Measurements from ENCODE around the gene PABPC1L2A. TPM values are rescaled to one million over a fixed set of nuclear protein-coding genes. Genes with fewer than 3 reads are reported as not detected.
A peak's percentile ranks its signal among the peaks of the same experiment; 100 is the strongest.
"Not testable (repeated sequence)": the region's sequence is repeated elsewhere in the genome, so short reads cannot be mapped to it uniquely, and the experiment has no call there.

Gene PABPC1L2A
- not detected for total RNA-seq

DNA sequence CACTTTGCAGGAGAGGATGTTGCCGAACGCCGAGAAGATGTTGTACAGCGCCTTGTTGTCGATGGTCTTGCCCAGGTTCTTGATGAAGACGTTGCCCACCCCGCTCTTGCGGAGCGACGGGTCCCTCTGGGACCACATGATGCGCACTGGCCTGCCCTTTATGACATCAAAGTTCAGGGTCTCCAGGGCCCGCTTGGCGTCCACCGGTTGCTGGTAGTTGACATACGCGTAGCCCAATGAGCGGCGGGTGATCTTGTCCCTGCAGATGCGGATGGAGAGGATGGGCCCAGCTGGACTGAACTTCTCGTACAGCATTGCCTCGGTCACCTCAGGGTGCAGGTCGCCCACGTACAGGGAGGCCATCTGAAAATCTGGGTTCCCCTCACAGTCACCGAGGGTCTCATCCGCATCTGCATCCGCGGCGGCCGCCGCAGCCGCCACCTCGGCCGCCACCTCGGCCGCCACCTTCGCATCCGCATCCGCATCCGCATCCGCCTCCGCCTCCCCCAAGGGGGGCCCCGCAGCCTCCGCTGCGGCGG, at the start of gene PABPC1L2A:
TSS of gene PABPC1L2A (minus strand) at position 489 of the 539 bp plus-strand sequence. CDS start at position 363, 126 bp downstream.
- not testable (repeated sequence) for H3K4me3 Mint-ChIP-seq; H3K9me3 Mint-ChIP-seq; DNase-seq; H3K4me1 Mint-ChIP-seq (ENCODE audit: low read depth); ATAC-seq (replicated peaks in 1 of 2); H3K36me3 Mint-ChIP-seq (ENCODE audit: insufficient read depth in 2 of 2); H3K27ac Mint-ChIP-seq
- H3K27me3 Mint-ChIP-seq (ENCODE audit: low read depth): peaks cover 15% of the 10 kb centered on the region

DNA sequence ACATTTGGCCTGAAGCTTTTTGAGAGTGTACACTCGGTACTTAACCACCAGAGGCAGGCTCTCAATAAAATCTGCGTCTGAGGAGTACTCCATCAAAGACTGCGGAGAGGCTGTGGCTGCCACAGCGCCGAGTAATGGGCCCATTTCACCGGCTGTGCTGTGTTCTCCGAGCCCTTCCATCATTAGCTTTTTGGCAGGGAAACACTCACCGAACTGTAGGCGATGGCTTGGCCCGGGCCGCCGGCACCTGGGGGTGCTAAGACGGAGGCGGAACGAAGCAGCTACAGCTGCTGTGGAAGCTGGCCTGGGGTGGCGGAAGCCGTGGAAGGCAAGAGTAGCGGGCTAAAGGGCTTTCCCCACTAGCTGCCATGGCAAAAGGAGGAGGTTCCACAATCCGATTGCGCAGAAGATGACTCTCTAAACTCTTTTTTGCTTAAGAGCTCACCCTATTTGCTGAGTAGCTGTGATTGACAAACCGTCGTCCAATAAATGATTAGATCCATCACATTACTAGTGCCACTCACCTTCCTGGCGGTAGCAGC, 48.5 kb upstream of the PABPC1L2A start:
- Mint-ChIP-seq H3K36me3 (ENCODE audit: insufficient read depth in 2 of 2) (peaks cover 0 to 3% of the 10 kb centered on the region in 2 donors), H3K27me3 (ENCODE audit: low read depth) (peaks cover 20% of the 10 kb centered on the region), H3K27ac (no peak overlapping the region), H3K4me3 (peak overlapping the region; percentile 53 to 63), H3K9me3 (no peaks in the 10 kb centered on the region), H3K4me1 (ENCODE audit: low read depth) (no peaks in the 10 kb centered on the region)
- ATAC-seq (replicated peaks in 1 of 2): peak; percentile 44 to 51
- peak in 1 of 2 donors; percentile 1 for DNase-seq

DNA sequence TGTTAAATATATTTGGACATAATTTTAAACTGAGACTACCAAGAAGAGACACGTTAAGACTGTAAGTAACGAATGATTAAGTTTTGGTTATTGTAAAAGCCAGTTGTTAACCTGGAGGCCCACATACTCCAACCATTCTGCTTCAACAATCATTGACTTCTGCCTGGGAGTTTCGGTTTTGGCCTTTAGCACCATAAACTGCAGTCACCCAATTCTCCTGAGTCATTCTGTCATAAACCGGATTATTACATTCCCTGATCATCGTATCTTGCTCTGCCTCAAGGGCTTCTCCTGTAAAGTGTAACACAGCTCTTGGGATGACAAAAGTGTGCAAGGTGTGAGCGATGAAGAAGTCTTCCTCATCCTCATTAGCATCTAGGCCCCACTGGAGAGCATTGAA, 46.9 kb upstream of the PABPC1L2A start:
- Mint-ChIP-seq H3K36me3 (ENCODE audit: insufficient read depth in 2 of 2) (peaks cover 0 to 3% of the 10 kb centered on the region in 2 donors), H3K27ac (no peak overlapping the region), H3K4me1 (ENCODE audit: low read depth) (no peaks in the 10 kb centered on the region), H3K4me3 (no peak overlapping the region), H3K9me3 (peaks cover 0 to 2% of the 10 kb centered on the region in 2 donors), H3K27me3 (ENCODE audit: low read depth) (peaks cover 20% of the 10 kb centered on the region)
- no peak for DNase-seq
- no peak for ATAC-seq (replicated peaks in 1 of 2)

DNA sequence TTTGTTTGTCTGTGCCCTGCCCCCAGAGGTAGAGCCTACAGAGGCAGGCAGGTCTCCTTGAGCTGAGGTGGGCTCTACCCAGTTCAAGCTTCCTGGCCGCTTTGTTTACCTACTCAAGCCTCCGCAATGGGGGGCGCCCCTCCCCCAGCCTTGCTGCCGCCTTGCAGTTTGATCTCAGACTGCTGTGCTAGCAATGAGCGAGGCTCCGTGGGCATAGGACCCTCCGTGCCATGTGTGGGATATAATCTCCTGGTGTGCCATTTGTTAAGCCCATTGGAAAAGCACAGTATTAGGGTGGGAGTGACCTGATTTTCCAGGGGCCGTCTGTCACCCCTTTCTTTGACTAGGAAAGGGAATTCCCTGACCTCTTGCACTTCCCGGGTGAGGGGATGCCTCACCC, 20.2 kb upstream of the PABPC1L2A start:
- not testable (repeated sequence) for H3K4me3 Mint-ChIP-seq, H3K27ac Mint-ChIP-seq

DNA sequence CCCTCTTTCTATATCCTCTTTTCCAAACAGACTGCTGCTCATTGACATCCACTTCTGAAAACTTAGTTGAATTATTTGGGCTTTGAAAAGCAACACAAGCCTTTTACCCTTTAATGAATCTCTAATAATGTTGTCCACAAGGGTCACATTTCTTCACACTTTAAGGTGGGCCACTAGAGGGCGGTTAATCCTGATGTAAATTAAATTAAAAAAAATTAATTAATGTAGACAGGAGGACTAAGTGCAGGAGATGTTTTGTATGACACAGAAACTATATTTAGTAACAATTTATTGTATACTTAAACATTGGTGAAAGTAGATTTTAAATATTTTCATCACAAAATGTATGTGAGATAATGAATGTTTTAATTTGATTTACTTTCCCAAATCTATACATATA, 7.5 kb upstream of the PABPC1L2A start:
- not testable (repeated sequence) for H3K27ac Mint-ChIP-seq; H3K36me3 Mint-ChIP-seq (ENCODE audit: insufficient read depth in 2 of 2); H3K4me1 Mint-ChIP-seq (ENCODE audit: low read depth); ATAC-seq (replicated peaks in 1 of 2); H3K27me3 Mint-ChIP-seq (ENCODE audit: low read depth); H3K4me3 Mint-ChIP-seq; H3K9me3 Mint-ChIP-seq
- peak in 1 of 2 donors; percentile 2 for DNase-seq

More for the DNA sequence above, 20.2 kb upstream of the PABPC1L2A start:
- not testable (repeated sequence) for H3K4me1 Mint-ChIP-seq (ENCODE audit: low read depth); DNase-seq; H3K36me3 Mint-ChIP-seq (ENCODE audit: insufficient read depth in 2 of 2); H3K9me3 Mint-ChIP-seq; ATAC-seq (replicated peaks in 1 of 2)
- peaks cover 33% of the 10 kb centered on the region for H3K27me3 Mint-ChIP-seq (ENCODE audit: low read depth)

DNA sequence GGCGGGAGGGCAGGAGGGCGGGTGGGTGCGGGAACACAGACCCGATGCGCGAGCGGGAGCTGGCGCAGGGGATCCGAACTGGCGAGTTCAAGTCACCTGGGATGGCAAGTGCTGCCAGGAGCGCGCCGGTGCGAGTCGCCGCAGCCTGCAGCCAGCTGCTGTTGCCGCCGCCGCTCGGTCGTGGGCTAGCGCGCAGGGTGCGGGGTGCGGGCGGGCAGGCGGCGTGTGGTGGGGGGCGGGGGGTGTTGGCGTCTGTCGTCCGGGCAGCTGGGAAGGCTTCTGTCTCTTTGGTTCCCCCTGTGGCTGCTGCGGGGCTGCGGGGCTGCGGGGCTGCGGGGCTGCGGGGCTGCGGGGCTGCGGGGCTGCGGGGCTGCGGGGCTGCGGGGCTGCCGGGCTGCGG, 572 bp upstream of the PABPC1L2A start:
- not testable (repeated sequence) for H3K4me1 Mint-ChIP-seq (ENCODE audit: low read depth); H3K9me3 Mint-ChIP-seq; ATAC-seq (replicated peaks in 1 of 2); H3K27ac Mint-ChIP-seq; H3K4me3 Mint-ChIP-seq; H3K36me3 Mint-ChIP-seq (ENCODE audit: insufficient read depth in 2 of 2); DNase-seq
- peaks cover 12% of the 10 kb centered on the region for H3K27me3 Mint-ChIP-seq (ENCODE audit: low read depth)

DNA sequence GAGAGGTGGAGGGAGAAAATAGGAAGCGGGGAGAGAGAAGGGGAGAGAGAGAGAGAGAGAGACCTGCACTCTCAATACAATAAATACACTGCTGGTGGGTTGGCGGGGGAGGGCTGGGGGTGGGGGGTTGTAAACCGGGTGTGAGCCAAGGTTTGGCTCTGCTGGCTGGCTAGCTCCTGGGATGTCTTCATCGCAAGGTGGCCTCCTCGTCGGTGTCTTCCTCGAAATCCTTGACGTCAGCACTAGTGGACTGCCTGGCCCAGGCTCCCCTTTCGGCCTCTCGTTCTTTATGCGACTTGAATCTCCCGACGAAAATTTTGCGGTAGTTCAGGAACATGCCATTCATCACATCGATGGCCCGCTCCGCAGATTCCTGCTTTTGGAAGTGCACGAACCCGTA, 715 bp downstream of the PABPC1L2A start:
- not testable (repeated sequence) for ATAC-seq (replicated peaks in 1 of 2); H3K36me3 Mint-ChIP-seq (ENCODE audit: insufficient read depth in 2 of 2); H3K27ac Mint-ChIP-seq; DNase-seq; H3K4me1 Mint-ChIP-seq (ENCODE audit: low read depth); H3K9me3 Mint-ChIP-seq; H3K4me3 Mint-ChIP-seq
- peaks cover 20% of the 10 kb centered on the region for H3K27me3 Mint-ChIP-seq (ENCODE audit: low read depth)

DNA sequence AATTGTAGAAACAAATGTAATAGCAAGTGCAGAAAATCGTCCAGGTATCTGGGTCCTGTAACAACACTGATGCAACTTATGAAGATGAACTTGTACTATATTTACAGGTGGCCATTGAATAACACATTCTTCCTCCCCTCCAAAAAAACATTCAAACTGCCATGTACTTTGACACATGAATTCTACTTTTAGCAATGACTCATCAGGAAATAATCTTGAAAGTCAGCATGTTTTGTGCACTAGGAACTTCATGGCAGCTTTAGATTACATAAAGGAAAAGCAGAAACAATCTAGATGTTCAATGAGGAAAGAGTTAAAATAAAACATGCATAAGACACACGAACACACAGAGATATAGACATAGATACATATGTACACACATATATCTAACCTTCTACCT, 2.5 kb downstream of the PABPC1L2A start:
- Mint-ChIP-seq H3K9me3 (no peaks in the 10 kb centered on the region), H3K4me3 (no peak overlapping the region)

DNA sequence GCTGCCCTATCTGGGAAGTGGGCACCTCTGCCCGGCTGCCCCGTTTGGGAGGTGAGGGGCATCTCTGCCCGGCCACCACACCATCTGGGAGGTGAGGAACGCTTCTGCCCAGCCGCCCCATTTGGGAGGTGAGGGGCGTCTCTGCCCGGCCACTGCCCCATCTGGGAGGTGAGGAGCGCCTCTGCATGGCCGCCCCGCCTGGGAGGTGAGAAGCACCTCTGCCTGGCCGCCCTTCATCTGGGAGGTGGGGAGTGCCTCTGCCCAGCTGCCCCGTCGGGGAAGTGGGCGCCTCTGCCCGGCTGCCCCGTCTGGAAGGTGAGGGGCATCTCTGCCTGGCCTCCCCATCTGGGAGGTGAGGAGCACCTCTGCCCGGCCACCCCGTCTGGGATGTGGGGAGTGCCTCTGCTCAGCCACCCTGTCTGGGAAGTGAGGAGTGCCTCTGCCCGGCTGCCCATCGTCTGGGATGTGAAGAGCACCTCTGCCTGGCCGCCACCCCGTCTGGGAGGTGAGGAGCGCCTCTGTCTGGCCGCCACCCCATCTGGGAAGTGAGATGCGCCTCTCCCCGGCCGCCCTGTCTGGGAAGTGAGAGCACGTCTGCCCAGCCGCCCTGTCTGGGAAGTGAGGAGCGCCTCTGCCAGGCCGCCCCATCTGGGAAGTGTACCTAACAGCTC, 9.8 kb downstream of the PABPC1L2A start:
- H3K9me3 Mint-ChIP-seq: peaks cover 0 to 3% of the 10 kb centered on the region in 2 donors
- H3K27ac Mint-ChIP-seq: no peak overlapping the region
- no peak overlapping the region for H3K4me3 Mint-ChIP-seq
- H3K4me1 Mint-ChIP-seq (ENCODE audit: low read depth): no peaks in the 10 kb centered on the region
- peaks cover 35% of the 10 kb centered on the region for H3K27me3 Mint-ChIP-seq (ENCODE audit: low read depth)
- ATAC-seq (replicated peaks in 1 of 2) (no peak), DNase-seq (no peak)
- peaks cover 0 to 2% of the 10 kb centered on the region in 2 donors for H3K36me3 Mint-ChIP-seq (ENCODE audit: insufficient read depth in 2 of 2)

More for the DNA sequence above, 2.5 kb downstream of the PABPC1L2A start:
- Mint-ChIP-seq H3K4me1 (ENCODE audit: low read depth) (no peaks in the 10 kb centered on the region), H3K27me3 (ENCODE audit: low read depth) (peaks cover 34% of the 10 kb centered on the region), H3K27ac (no peak overlapping the region), H3K36me3 (ENCODE audit: insufficient read depth in 2 of 2) (no peaks in the 10 kb centered on the region)
- DNase-seq (no peak), ATAC-seq (replicated peaks in 1 of 2) (no peak)

DNA sequence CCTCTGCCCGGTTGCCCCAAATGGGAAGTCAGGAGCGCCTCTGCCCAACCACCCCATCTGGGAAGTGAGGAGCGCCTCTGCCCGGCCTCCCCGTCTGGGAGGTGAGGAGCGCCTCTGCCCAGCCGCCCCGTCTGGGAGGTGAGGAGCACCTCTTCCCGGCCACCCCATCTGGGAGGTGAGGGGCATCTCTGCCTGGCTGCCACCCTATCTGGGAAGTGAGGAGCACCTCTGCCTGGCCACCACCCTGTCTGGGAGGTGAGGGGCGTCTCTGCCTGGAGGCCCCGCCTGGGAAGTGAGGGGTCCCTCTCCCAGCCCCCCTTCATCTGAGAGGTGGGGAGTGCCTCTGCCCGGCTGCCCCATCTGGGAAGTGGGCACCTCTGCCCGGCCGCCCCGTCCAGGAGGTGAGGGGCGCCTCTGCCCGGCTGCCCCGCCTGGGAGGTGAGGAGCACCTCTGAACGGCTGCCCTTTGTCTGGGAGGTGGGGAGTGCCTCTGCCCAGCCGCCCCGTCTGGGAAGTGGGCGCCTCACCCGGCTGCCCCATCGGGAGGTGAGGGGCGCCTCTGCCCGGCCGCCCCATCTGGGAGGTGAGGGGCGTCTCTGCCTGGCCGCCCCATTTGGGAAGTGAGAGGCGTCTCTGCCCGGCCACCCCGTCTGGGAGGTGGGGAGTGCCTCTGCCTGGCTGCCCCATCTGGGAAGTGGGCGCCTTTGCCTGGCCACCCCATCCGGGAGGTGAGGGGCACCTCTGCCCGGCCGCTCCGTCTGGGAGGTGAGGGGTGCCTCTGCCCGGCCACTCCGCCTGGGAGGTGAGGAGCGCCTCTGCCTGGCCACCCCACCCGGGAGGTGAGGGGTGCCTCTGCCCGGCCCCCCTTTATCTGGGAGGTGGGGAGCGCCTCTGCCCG, 10.6 kb downstream of the PABPC1L2A start:
- no peak for DNase-seq
- Mint-ChIP-seq H3K27ac (no peak overlapping the region), H3K9me3 (peaks cover 0 to 3% of the 10 kb centered on the region in 2 donors), H3K36me3 (ENCODE audit: insufficient read depth in 2 of 2) (peaks cover 0 to 2% of the 10 kb centered on the region in 2 donors), H3K4me1 (ENCODE audit: low read depth) (no peaks in the 10 kb centered on the region), H3K27me3 (ENCODE audit: low read depth) (peaks cover 28% of the 10 kb centered on the region), H3K4me3 (no peak overlapping the region)
- no peak for ATAC-seq (replicated peaks in 1 of 2)

DNA sequence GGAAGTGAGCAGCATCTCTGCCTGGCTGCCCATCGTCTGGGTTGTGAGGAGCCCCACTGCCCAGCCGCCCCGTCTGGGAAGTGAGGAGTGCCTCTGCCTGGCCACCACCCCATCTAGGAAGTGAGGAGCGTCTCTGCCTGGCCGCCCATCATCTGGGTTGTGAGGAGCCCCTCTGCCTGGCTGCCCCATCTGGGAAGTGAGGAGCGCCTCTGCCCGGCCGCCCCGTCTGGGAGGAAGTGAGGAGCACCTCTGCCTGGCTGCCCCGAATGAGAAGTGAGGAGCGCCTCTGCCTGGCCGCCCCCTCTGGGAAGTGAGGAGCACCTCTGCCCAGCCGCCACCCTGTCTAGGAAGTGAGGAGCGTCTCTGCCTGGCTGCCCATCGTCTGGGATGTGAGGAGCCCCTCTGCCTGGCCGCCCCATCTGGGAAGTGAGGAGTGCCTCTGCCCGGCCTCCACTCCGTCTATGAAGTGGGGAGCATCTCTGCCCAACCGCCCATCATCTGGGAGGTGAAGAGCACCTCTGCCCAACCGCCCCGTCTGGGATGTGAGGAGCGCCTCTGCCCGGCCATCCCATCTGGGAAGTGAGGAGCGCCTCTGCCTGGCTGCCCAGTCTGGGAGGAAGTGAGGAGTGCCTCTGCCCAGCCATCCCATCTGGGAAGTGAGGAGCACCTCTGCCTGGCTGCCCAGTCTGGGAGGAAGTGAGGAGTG, 11.4 kb downstream of the PABPC1L2A start:
- ATAC-seq (replicated peaks in 1 of 2); H3K9me3 Mint-ChIP-seq; H3K27ac Mint-ChIP-seq; H3K4me3 Mint-ChIP-seq; H3K4me1 Mint-ChIP-seq (ENCODE audit: low read depth); H3K36me3 Mint-ChIP-seq (ENCODE audit: insufficient read depth in 2 of 2); DNase-seq: not testable (repeated sequence)
- H3K27me3 Mint-ChIP-seq (ENCODE audit: low read depth): peaks cover 22% of the 10 kb centered on the region

DNA sequence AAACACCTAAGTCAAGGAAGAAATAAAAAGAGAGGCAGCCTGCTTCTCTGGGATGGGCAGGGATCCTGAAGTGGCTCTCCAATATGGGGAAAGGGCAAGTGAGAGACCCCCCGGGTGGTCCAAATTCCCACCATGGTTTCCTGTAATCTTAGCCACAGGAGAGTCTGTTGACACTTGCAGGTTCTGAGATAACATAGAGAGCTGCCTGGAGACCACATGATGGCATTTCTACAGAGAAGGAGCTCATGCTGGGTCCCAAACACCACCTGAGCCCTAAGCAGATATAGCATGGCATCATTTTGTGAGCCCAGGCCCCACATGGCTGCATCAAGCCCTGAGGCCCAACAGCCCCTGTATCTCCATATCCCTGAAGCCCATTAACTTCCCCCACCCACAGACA, 50.4 kb downstream of the PABPC1L2A start:
- Mint-ChIP-seq H3K27me3 (ENCODE audit: low read depth) (peaks cover 31% of the 10 kb centered on the region), H3K4me1 (ENCODE audit: low read depth) (no peaks in the 10 kb centered on the region), H3K9me3 (peaks cover 3 to 11% of the 10 kb centered on the region in 2 donors), H3K27ac (no peak overlapping the region), H3K36me3 (ENCODE audit: insufficient read depth in 2 of 2) (peaks cover 1 to 2% of the 10 kb centered on the region in 2 donors), H3K4me3 (no peak overlapping the region)
- no peak for DNase-seq
- ATAC-seq (replicated peaks in 1 of 2): no peak
